ENCODE results near the gene ZBED2. TPM values are rescaled to one million over a fixed set of nuclear protein-coding genes. Genes with fewer than 3 reads are reported as not detected.

The ZBED2 gene
- total RNA-seq, 3 donors from 2014 or later: not detected

GRCh38 chr3:111571907-111572460, 23.2 kb downstream of the ZBED2 start:
- Histone ChIP-seq H3K4me3 (no peak overlapping the region), H3K4me1 (ENCODE audit: low read depth) (no peaks in the 10 kb centered on the region), H3K36me3 (ENCODE audit: low read depth) (no peaks in the 10 kb centered on the region), H3K9me3 (no peaks in the 10 kb centered on the region)
- no peak for DNase-seq
- no peak for ATAC-seq
- intact Hi-C loops (cut with DNase I, micrococcal nuclease): no loop called here
- no peak for TF ChIP-seq CTCF (IDR thresholded peaks at IDR 0.05)

- Histone ChIP-seq H3K9me3 (no peaks in the 10 kb centered on the region), H3K36me3 (ENCODE audit: low read depth) (no peaks in the 10 kb centered on the region), H3K4me1 (ENCODE audit: low read depth) (no peaks in the 10 kb centered on the region), H3K4me3 (no peak overlapping the region)
- TF ChIP-seq CTCF (IDR thresholded peaks at IDR 0.05): no peak
- ATAC-seq: no peak
- no peak for DNase-seq
- intact Hi-C loops (cut with DNase I, micrococcal nuclease): no loop called here
Observed at GRCh38 chr3:111571282-111571681, 23.9 kb downstream of the ZBED2 start.

- ATAC-seq (no peak), DNase-seq (no peak)
- Histone ChIP-seq H3K9me3 (no peaks in the 10 kb centered on the region), H3K4me1 (ENCODE audit: low read depth) (no peaks in the 10 kb centered on the region), H3K36me3 (ENCODE audit: low read depth) (no peaks in the 10 kb centered on the region), H3K4me3 (no peak overlapping the region)
- intact Hi-C loops (cut with DNase I, micrococcal nuclease): no loop called here
- TF ChIP-seq CTCF (IDR thresholded peaks at IDR 0.05): no peak
Observed at GRCh38 chr3:111570404-111571030, 24.6 kb downstream of the ZBED2 start.

GRCh38 chr3:111568911-111569310, 26.2 kb downstream of the ZBED2 start:
- no peaks in the 10 kb centered on the region for H3K36me3 ChIP-seq (ENCODE audit: low read depth)
- ATAC-seq (no peak), DNase-seq (no peak)
- H3K9me3 ChIP-seq: no peaks in the 10 kb centered on the region
- intact Hi-C loops (cut with DNase I, micrococcal nuclease): no loop called here
- no peak for TF ChIP-seq CTCF (IDR thresholded peaks at IDR 0.05)
- H3K4me3 ChIP-seq: no peak overlapping the region
- no peaks in the 10 kb centered on the region for H3K4me1 ChIP-seq (ENCODE audit: low read depth)

GRCh38 chr3:111568355-111568754, 26.8 kb downstream of the ZBED2 start:
- Histone ChIP-seq H3K4me3 (no peak overlapping the region), H3K9me3 (no peaks in the 10 kb centered on the region), H3K4me1 (ENCODE audit: low read depth) (no peaks in the 10 kb centered on the region), H3K36me3 (ENCODE audit: low read depth) (no peaks in the 10 kb centered on the region)
- intact Hi-C loops (cut with DNase I, micrococcal nuclease): no loop called here
- DNase-seq (no peak), ATAC-seq (no peak)
- TF ChIP-seq CTCF (IDR thresholded peaks at IDR 0.05): no peak

All from mucosa of descending colon (tissue), 3 donors.